ENCODE data around the gene MRC2.

DNA sequence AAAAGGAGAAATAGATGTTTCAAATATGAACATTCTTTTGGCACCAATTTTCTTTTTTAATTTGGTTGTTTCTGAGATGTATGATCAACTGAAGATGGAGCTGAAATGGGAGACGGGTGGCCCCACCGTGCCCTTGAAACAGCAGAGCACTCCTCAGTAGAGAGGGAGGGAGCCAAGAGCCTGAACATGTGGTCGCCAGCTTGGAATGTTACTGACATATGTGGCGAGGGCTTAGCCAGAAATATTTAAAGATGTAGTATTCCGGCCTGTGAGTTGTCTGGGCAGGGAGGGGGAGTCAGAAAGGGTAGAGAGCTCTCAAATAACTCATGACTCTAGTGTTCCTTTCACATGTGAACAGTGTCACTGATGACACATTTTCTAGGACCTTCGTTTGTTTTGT lies 13.3 kb upstream of the MRC2 start:
- no peak for TF ChIP-seq EZH2 (IDR thresholded peaks at IDR 0.05; ENCODE audit: borderline replicate concordance, low read depth, low read length, poor library complexity, severe bottlenecking)
- TF ChIP-seq, protein P1, sequence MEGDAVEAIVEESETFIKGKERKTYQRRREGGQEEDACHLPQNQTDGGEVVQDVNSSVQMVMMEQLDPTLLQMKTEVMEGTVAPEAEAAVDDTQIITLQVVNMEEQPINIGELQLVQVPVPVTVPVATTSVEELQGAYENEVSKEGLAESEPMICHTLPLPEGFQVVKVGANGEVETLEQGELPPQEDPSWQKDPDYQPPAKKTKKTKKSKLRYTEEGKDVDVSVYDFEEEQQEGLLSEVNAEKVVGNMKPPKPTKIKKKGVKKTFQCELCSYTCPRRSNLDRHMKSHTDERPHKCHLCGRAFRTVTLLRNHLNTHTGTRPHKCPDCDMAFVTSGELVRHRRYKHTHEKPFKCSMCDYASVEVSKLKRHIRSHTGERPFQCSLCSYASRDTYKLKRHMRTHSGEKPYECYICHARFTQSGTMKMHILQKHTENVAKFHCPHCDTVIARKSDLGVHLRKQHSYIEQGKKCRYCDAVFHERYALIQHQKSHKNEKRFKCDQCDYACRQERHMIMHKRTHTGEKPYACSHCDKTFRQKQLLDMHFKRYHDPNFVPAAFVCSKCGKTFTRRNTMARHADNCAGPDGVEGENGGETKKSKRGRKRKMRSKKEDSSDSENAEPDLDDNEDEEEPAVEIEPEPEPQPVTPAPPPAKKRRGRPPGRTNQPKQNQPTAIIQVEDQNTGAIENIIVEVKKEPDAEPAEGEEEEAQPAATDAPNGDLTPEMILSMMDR (conservative IDR thresholded peaks at IDR 0.05; ENCODE audit: low read depth, low read length): no peak
